Gastrocnemius medialis (tissue), 4 donors: Measurements from ENCODE around the gene OTX1.

Source experiments
- POLR2A ChIP-seq, 2 donors: fragments of 450-650 bp; IDR thresholded peaks; one replicate each; pipeline ENCODE4 v1.6.1; 2017; ENCODE audit warnings: antibody characterized with exemption in 2 of 2, mild to moderate bottlenecking in 2 of 2, moderate library complexity in 2 of 2
- TF ChIP-seq, protein P1 (sequence below), 5 experiments: fragments of 450-650 bp in 3 of 5; fragments of 200-600 bp in 2 of 5; sonication (generic) in 2 of 5; IDR thresholded peaks in 4 of 5; conservative IDR thresholded peaks in 1 of 5; 1 replicate in 4 of 5; 2 replicates in 1 of 5; pipeline ENCODE4 v1.5.1; 2016 to 2019; ENCODE audit warnings: antibody characterized with exemption in 5 of 5, mild to moderate bottlenecking in 3 of 5, moderate library complexity in 3 of 5

DNA sequence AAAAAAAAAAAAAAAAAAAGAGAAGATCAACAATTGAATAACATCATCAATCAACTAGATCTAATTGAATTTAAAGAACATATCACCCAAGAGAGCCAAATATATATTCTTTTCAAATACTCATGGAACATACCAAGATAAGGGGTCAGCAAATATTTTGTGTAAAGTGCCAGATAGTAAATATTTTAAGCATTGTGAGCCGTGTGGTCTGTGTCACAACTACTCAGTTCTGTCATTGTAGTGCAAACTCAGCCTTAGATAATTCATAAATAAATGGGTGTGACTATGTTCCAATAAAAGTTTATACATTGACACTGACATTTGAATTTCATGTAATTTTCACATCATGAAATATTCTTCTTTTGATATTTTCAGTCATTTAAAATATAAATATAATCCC is 45.9 kb downstream of the OTX1 start:
- TF ChIP-seq, protein P1, sequence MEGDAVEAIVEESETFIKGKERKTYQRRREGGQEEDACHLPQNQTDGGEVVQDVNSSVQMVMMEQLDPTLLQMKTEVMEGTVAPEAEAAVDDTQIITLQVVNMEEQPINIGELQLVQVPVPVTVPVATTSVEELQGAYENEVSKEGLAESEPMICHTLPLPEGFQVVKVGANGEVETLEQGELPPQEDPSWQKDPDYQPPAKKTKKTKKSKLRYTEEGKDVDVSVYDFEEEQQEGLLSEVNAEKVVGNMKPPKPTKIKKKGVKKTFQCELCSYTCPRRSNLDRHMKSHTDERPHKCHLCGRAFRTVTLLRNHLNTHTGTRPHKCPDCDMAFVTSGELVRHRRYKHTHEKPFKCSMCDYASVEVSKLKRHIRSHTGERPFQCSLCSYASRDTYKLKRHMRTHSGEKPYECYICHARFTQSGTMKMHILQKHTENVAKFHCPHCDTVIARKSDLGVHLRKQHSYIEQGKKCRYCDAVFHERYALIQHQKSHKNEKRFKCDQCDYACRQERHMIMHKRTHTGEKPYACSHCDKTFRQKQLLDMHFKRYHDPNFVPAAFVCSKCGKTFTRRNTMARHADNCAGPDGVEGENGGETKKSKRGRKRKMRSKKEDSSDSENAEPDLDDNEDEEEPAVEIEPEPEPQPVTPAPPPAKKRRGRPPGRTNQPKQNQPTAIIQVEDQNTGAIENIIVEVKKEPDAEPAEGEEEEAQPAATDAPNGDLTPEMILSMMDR (IDR thresholded peaks at IDR 0.05 in 4 of 5, conservative IDR thresholded peaks at IDR 0.05 in 1 of 5) = no peak
- TF ChIP-seq POLR2A (IDR thresholded peaks at IDR 0.05) = no peak
